ENCODE measurements around the gene CRKL.
"Not testable (repeated sequence)": the region's sequence is repeated elsewhere in the genome, so short reads cannot be mapped to it uniquely, and the experiment has no call there.

CRKL gene

GRCh38 chr22:20963201-20964052, 46.2 kb downstream of the CRKL start:
- H3K27me3 Mint-ChIP-seq: peaks cover 50% of the 10 kb centered on the region
- ATAC-seq: no peak
- H3K9me3 Mint-ChIP-seq: no peaks in the 10 kb centered on the region
- peaks cover 24% of the 10 kb centered on the region for H3K4me1 Mint-ChIP-seq
- peak overlapping the region in 1 of 2 donors; percentile 7 for H3K4me3 Mint-ChIP-seq
- DNase-seq: no peak
- no peak overlapping the region for H3K27ac Mint-ChIP-seq

- Mint-ChIP-seq H3K4me1 (peaks cover 26% of the 10 kb centered on the region), H3K4me3 (peak overlapping the region; percentile 78 to 84)
These were observed 47.0 kb downstream of the CRKL start for GRCh38 chr22:20964090-20964798.

GRCh38 chr22:20964799-20965103, 47.5 kb downstream of the CRKL start:
- DNase-seq (no peak), ATAC-seq (peak; percentile 25)
- Mint-ChIP-seq H3K4me3 (peak overlapping the region; percentile 78 to 84), H3K4me1 (peaks cover 26% of the 10 kb centered on the region), H3K9me3 (no peaks in the 10 kb centered on the region), H3K27me3 (peaks cover 45% of the 10 kb centered on the region), H3K27ac (peak overlapping the region; percentile 22 to 85)

More at GRCh38 chr22:20964090-20964798, 47.0 kb downstream of the CRKL start:
- H3K9me3 Mint-ChIP-seq: no peaks in the 10 kb centered on the region
- DNase-seq (no peak), ATAC-seq (peak; percentile 22)
- peaks cover 45% of the 10 kb centered on the region for H3K27me3 Mint-ChIP-seq
- peak overlapping the region; percentile 22 to 85 for H3K27ac Mint-ChIP-seq

- Mint-ChIP-seq H3K27me3 (peaks cover 40% of the 10 kb centered on the region), H3K27ac (no peak overlapping the region), H3K4me1 (peaks cover 26% of the 10 kb centered on the region), H3K4me3 (peak overlapping the region; percentile 72 to 80), H3K9me3 (no peaks in the 10 kb centered on the region)
- DNase-seq (no peak), ATAC-seq (no peak)
These were observed 48.1 kb downstream of the CRKL start for GRCh38 chr22:20965104-20965887.

GRCh38 chr22:20965888-20966855, 49.0 kb downstream of the CRKL start:
- no peak for ATAC-seq
- Mint-ChIP-seq H3K9me3 (no peaks in the 10 kb centered on the region), H3K4me1 (peaks cover 26% of the 10 kb centered on the region), H3K4me3 (peak overlapping the region; percentile 45 to 80), H3K27me3 (peaks cover 34% of the 10 kb centered on the region), H3K27ac (no peak overlapping the region)
- DNase-seq: no peak

- Mint-ChIP-seq H3K4me3 (no peak within 1 kb of the TSS), H3K27me3 (peaks cover 34% of the 10 kb centered on the region), H3K4me1 (peaks cover 18% of the 10 kb centered on the region), H3K27ac (no peak within 1 kb of the TSS), H3K9me3 (no peaks in the 10 kb centered on the region)
- ATAC-seq (no peak), DNase-seq (no peak)
These were observed 49.9 kb downstream of the CRKL start, which contains the start of gene AIFM3 for GRCh38 chr22:20966883-20967696. Gene AIFM3 (plus strand): TSS chr22:20967255. CDS start chr22:20967945, 690 bp downstream.

GRCh38 chr22:20967697-20968211, 50.5 kb downstream of the CRKL start:
- H3K27ac Mint-ChIP-seq: no peak overlapping the region
- H3K4me3 Mint-ChIP-seq: no peak overlapping the region
- peaks cover 34% of the 10 kb centered on the region for H3K27me3 Mint-ChIP-seq
- ATAC-seq: no peak
- no peaks in the 10 kb centered on the region for H3K9me3 Mint-ChIP-seq
- H3K4me1 Mint-ChIP-seq: peaks cover 16% of the 10 kb centered on the region
- no peak for DNase-seq

- H3K4me3 Mint-ChIP-seq: no peak overlapping the region
- no peak for DNase-seq
- peak overlapping the region; percentile 25 to 59 for H3K27ac Mint-ChIP-seq
- no peak for ATAC-seq
- peaks cover 28% of the 10 kb centered on the region for H3K27me3 Mint-ChIP-seq
- peaks cover 16% of the 10 kb centered on the region for H3K4me1 Mint-ChIP-seq
- H3K9me3 Mint-ChIP-seq: no peaks in the 10 kb centered on the region
These were observed 51.2 kb downstream of the CRKL start for GRCh38 chr22:20968281-20968977.

- peaks cover 1% of the 10 kb centered on the region for H3K27me3 Mint-ChIP-seq
- H3K9me3 Mint-ChIP-seq: no peaks in the 10 kb centered on the region
- no peak overlapping the region for H3K4me3 Mint-ChIP-seq
- DNase-seq: no peak
- no peak for ATAC-seq
- H3K4me1 Mint-ChIP-seq: peaks cover 4% of the 10 kb centered on the region
- no peak overlapping the region for H3K27ac Mint-ChIP-seq
These were observed 53.9 kb downstream of the CRKL start for GRCh38 chr22:20970939-20971657.

- H3K9me3 Mint-ChIP-seq, ATAC-seq, DNase-seq, H3K27ac Mint-ChIP-seq, H3K27me3 Mint-ChIP-seq, H3K4me1 Mint-ChIP-seq, H3K4me3 Mint-ChIP-seq: not testable (repeated sequence)
These were observed 54.9 kb downstream of the CRKL start for GRCh38 chr22:20972014-20972694.

- Mint-ChIP-seq H3K9me3 (peaks cover 0 to under 1% of the 10 kb centered on the region in 2 donors), H3K27me3 (no peaks in the 10 kb centered on the region), H3K4me1 (peaks cover 10% of the 10 kb centered on the region), H3K4me3 (no peak overlapping the region), H3K27ac (peak overlapping the region in 1 of 2 donors; percentile 71)
- no peak for ATAC-seq
- DNase-seq: no peak
These were observed 55.8 kb downstream of the CRKL start for GRCh38 chr22:20972933-20973577.

Data from stimulated activated naive CD8-positive, alpha-beta T cell treated with anti-CD3 and anti-CD28 coated beads, Interleukin-15, amount 100 ng/mL, for 72 hours (primary cell).